ENCODE results near the gene TMEM123.

GRCh38 chr11:102473543-102473942 is 21.0 kb upstream of the TMEM123 start:
- TF ChIP-seq CTCF (IDR thresholded peaks at IDR 0.05; ENCODE audit: control extremely low read depth in 1 of 3, insufficient read depth in 1 of 3, low read depth in 1 of 3, low read length in 3 of 3): no peak
- no peak for TF ChIP-seq SUZ12 (IDR thresholded peaks at IDR 0.05; ENCODE audit: low read length)
- no peak for TF ChIP-seq POLR2AphosphoS5 (IDR thresholded peaks at IDR 0.05; ENCODE audit: low read depth, low read length)
- TF ChIP-seq, protein P1, sequence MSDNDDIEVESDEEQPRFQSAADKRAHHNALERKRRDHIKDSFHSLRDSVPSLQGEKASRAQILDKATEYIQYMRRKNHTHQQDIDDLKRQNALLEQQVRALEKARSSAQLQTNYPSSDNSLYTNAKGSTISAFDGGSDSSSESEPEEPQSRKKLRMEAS (IDR thresholded peaks at IDR 0.05): no peak
- TF ChIP-seq EP300 (IDR thresholded peaks at IDR 0.05; ENCODE audit: borderline replicate concordance in 1 of 2, low read depth in 2 of 2, low read length in 2 of 2): no peak
- TF ChIP-seq ZNF274 (IDR thresholded peaks at IDR 0.05; ENCODE audit: borderline replicate concordance, extremely low read depth, low read length): no peak
- TF ChIP-seq JUND (IDR thresholded peaks at IDR 0.05; ENCODE audit: low read length): no peak
- TF ChIP-seq EZH2 (IDR thresholded peaks at IDR 0.05; ENCODE audit: low read depth, low read length, severe bottlenecking): no peak
- TF ChIP-seq, protein P2, sequence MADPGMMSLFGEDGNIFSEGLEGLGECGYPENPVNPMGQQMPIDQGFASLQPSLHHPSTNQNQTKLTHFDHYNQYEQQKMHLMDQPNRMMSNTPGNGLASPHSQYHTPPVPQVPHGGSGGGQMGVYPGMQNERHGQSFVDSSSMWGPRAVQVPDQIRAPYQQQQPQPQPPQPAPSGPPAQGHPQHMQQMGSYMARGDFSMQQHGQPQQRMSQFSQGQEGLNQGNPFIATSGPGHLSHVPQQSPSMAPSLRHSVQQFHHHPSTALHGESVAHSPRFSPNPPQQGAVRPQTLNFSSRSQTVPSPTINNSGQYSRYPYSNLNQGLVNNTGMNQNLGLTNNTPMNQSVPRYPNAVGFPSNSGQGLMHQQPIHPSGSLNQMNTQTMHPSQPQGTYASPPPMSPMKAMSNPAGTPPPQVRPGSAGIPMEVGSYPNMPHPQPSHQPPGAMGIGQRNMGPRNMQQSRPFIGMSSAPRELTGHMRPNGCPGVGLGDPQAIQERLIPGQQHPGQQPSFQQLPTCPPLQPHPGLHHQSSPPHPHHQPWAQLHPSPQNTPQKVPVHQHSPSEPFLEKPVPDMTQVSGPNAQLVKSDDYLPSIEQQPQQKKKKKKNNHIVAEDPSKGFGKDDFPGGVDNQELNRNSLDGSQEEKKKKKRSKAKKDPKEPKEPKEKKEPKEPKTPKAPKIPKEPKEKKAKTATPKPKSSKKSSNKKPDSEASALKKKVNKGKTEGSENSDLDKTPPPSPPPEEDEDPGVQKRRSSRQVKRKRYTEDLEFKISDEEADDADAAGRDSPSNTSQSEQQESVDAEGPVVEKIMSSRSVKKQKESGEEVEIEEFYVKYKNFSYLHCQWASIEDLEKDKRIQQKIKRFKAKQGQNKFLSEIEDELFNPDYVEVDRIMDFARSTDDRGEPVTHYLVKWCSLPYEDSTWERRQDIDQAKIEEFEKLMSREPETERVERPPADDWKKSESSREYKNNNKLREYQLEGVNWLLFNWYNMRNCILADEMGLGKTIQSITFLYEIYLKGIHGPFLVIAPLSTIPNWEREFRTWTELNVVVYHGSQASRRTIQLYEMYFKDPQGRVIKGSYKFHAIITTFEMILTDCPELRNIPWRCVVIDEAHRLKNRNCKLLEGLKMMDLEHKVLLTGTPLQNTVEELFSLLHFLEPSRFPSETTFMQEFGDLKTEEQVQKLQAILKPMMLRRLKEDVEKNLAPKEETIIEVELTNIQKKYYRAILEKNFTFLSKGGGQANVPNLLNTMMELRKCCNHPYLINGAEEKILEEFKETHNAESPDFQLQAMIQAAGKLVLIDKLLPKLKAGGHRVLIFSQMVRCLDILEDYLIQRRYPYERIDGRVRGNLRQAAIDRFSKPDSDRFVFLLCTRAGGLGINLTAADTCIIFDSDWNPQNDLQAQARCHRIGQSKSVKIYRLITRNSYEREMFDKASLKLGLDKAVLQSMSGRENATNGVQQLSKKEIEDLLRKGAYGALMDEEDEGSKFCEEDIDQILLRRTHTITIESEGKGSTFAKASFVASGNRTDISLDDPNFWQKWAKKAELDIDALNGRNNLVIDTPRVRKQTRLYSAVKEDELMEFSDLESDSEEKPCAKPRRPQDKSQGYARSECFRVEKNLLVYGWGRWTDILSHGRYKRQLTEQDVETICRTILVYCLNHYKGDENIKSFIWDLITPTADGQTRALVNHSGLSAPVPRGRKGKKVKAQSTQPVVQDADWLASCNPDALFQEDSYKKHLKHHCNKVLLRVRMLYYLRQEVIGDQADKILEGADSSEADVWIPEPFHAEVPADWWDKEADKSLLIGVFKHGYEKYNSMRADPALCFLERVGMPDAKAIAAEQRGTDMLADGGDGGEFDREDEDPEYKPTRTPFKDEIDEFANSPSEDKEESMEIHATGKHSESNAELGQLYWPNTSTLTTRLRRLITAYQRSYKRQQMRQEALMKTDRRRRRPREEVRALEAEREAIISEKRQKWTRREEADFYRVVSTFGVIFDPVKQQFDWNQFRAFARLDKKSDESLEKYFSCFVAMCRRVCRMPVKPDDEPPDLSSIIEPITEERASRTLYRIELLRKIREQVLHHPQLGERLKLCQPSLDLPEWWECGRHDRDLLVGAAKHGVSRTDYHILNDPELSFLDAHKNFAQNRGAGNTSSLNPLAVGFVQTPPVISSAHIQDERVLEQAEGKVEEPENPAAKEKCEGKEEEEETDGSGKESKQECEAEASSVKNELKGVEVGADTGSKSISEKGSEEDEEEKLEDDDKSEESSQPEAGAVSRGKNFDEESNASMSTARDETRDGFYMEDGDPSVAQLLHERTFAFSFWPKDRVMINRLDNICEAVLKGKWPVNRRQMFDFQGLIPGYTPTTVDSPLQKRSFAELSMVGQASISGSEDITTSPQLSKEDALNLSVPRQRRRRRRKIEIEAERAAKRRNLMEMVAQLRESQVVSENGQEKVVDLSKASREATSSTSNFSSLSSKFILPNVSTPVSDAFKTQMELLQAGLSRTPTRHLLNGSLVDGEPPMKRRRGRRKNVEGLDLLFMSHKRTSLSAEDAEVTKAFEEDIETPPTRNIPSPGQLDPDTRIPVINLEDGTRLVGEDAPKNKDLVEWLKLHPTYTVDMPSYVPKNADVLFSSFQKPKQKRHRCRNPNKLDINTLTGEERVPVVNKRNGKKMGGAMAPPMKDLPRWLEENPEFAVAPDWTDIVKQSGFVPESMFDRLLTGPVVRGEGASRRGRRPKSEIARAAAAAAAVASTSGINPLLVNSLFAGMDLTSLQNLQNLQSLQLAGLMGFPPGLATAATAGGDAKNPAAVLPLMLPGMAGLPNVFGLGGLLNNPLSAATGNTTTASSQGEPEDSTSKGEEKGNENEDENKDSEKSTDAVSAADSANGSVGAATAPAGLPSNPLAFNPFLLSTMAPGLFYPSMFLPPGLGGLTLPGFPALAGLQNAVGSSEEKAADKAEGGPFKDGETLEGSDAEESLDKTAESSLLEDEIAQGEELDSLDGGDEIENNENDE (IDR thresholded peaks at IDR 0.05; ENCODE audit: insufficient replicate concordance, low read length): no peak
- no peak for TF ChIP-seq CHD2 (IDR thresholded peaks at IDR 0.05; ENCODE audit: low read length)
- no peak for TF ChIP-seq RFX5 (IDR thresholded peaks at IDR 0.05; ENCODE audit: borderline replicate concordance, low read depth, low read length)
- TF ChIP-seq RBBP5 (IDR thresholded peaks at IDR 0.05; ENCODE audit: borderline replicate concordance, low read depth, low read length): no peak
- TF ChIP-seq CREB1 (IDR thresholded peaks at IDR 0.05): no peak
- TF ChIP-seq POLR2A (IDR thresholded peaks at IDR 0.05; ENCODE audit: control extremely low read depth in 1 of 2, low read depth in 2 of 2, low read length in 2 of 2): no peak
